Measurements from ENCODE around the gene GPR68.

Gene GPR68, protein sequence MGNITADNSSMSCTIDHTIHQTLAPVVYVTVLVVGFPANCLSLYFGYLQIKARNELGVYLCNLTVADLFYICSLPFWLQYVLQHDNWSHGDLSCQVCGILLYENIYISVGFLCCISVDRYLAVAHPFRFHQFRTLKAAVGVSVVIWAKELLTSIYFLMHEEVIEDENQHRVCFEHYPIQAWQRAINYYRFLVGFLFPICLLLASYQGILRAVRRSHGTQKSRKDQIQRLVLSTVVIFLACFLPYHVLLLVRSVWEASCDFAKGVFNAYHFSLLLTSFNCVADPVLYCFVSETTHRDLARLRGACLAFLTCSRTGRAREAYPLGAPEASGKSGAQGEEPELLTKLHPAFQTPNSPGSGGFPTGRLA

DNA sequence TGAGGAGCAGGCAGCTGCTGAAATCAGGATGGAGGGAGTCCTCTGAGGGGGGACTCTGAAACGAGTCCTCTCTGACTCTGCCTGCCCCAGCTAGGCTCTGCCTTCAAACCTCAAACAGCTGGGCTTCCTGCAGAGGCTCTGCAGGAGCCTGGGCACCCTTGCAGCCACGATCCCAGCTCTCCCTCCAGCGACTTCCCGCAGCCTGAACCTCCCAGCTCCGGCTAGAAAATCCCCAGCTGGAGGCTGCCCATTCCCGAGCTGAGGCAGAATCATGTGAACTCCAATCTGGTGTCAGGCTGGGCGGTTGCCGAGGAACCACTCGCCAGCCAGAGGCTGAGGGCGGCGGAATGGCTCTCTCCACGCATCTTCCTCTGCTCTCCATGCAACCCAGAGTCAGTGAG lies at the start of gene GPR68:
Gene GPR68, minus strand, starts transcription at position 204 of the 401 bp plus-strand sequence. CDS start 9,654 bp downstream, outside the sequence.
- DNase-seq (ENCODE audit: low spot score): no peak

DNA sequence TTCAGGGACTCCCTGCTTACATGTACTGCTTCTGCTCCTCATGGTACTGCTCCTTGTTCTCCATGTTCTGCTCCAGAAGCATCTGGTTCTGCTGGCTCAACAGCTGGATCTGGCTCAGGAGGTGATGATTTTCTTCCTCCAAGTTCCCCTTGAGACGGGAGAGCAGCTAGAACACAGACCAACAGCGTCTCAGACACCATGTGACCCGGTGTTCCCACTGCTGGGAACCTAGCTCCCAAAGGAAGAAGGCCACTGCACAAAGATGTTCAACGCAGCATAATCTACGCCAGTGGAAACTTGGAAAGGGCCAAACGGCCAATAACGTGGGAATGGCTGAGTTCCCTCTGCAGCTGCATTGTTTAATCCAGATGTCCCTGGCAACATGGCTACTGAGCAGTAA lies 49.6 kb upstream of the GPR68 start:
- no peak for DNase-seq (ENCODE audit: low spot score)

DNA sequence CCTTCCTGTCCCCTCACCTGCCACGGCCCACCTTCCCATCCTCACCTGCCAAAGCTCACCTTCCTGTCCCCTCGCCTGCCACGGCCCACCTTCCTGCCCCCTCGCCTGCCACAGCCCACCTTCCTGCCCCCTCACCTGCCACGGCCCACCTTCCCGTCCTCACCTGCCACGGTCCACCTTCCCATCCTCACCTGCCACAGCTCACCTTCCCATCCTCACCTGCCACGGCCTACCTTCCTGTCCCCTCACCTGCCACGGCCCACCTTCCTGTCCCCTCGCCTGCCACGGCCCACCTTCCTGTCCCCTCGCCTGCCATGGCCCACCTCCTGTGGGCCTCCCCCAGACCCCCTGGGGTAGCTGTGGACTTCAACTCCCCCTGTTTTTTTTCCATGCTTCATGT lies 48.8 kb upstream of the GPR68 start:
- DNase-seq (ENCODE audit: low spot score): no peak

DNA sequence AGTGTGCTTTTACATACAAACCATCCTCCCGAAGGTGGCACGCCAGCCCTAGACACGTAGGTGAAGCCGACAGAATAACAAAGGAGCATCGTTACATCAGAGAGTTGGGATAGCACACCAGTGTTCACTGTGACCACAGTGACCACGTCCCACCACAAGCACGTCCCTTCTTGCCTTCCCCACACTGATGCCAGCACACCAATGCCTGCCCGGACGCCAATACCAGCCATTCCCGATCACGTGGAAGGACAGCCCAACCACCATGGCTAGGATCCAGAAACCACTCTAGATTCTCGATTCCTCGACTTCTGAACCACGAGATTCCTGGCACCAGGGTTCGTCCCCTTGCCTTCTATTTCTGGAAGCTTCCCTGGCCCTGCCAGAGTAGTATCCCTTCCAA lies 48.0 kb upstream of the GPR68 start:
- DNase-seq (ENCODE audit: low spot score): no peak

DNA sequence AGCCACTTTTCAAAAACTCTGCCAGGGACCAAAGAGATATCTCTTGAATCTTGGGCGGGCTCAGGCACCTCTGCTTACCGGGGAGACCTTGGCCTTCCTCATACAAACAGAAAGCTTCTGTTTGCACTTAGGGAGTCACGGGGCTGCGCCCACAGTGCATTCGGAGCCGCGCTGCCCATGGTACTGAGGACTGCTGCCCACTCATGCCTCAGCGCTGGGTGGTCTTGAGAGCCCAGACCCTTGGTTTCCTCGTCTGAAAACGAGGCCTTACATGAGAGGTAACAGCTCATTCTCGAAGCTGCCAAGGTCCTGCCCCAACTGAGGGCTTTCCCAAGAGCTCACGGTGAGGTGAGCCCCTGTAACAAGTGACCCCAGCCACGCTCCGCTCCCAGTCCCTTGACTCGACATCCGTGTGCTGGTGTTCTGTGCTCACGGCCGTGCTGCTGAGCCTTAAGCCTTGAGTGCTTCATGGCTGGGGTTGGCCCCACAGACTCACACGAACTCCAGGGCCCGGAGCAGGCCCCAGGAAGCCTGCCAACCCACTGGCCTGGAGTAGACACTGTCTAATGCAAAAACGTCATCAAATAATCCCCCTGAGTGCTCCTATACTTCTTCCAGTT lies 47.4 kb upstream of the GPR68 start:
- no peak for DNase-seq (ENCODE audit: low spot score)

DNA sequence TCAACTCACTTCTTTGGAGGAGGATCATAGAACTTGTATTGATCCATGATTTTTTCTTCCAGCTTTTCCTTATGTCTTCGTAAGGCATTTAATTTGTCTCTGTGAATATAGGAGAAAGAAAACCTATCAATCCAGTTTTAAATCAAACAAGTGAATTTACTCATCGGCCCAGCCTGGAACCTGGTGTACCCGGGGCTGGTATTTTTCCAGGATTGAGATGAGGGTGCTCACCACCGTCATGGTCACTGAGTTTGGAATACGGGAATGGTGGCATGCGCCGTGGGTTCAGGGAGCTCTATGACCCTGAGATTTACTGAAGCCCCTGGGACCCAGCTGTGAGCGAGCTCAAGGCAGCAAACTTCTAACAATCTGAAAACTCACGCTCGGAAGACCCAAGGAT lies 46.5 kb upstream of the GPR68 start:
- DNase-seq (ENCODE audit: low spot score): no peak

DNA sequence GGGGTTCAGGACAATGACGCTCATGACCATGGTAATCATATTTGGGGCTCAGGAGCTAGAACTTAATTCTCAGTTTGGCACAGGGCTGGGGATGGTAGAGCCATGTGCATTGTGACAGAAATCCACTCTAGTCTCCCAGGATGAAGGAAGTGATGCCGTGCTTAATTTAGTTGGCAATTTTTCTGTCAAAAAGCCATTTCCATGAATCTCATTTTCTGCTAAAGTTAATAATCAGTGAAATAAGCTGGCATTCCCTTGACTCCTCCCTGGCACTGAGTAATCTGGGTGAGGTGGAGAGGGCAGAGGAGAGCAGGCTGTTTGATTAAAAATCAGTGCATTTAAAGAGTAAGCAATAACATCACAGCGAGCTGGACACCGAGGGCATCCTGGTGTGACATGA lies 45.0 kb upstream of the GPR68 start:
- no peak for DNase-seq (ENCODE audit: low spot score)

DNA sequence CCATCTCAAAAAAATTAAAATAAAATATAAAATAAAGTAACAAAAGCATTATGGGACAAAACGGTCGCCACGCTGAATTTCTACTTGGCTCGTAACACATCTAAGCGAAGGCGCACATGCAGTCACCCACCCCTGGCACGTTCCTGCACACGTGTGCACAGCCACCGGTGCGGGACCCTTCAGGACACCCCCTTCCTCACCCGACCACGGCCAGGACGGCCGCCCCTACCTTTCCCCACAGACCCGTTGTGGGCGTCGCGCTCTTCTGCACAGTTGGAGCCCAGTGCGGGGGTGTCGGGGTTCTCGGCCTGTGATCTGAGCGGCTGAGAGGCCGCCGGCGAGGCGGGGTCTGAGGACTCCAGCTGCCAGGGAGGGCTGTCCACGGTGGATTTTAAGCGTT lies 44.4 kb upstream of the GPR68 start:
- DNase-seq (ENCODE audit: low spot score): no peak

DNA sequence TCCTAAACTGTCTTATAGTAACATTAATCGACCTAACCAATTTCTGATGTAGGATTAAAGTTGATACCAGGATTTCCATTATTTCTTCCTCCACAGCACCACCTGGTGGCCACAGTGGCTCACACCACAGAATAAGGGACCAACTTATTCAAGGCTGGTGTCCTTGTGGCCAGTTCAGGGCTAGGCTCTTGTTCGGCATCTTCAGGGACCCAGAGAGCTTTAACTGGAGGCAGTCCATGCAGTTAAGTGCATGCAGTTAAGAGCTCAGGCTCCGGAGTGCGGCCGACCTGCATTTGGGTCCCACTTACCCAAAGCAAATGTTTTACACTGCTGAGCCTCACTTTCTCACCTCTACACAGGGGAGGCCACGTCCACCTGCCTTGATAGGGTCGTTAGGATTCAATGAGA lies 42.0 kb upstream of the GPR68 start:
- peak; percentile 77 for DNase-seq (ENCODE audit: low spot score)

DNA sequence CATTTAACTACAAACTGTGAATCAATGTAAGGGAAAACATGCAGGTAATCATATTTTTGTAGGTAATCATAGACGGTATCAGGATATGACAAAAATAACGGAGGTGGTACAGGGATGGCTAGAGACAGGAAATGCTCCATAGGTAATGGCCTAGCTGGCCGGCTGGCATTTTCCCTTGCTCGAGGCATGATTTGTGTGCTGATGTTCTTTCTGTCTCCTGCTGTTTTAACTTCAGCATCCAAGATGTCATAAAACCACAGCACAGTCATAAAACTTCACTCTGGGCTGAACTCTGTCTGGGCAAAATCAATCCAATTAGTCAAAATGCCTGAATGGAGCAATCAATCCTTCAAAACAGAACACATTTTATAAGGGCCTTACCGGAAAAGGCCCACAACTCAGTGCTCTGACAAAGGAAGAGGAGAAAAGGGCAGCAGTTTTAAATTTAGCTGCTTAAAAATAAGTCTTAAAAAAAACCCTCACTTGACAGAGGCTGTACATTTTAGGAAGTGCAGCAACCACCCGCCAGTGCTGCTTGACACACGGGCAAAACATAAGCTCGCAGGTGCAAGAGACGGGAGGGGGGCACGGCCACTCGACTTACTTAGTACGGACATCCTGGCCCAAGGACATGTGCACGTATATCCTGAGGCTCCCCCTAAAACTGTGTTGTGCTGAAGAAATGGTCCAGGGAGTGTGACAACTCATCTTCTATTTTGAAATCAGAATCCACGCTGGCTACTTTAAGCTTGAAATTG lies 40.5 kb upstream of the GPR68 start:
- DNase-seq (ENCODE audit: low spot score): no peak

DNA sequence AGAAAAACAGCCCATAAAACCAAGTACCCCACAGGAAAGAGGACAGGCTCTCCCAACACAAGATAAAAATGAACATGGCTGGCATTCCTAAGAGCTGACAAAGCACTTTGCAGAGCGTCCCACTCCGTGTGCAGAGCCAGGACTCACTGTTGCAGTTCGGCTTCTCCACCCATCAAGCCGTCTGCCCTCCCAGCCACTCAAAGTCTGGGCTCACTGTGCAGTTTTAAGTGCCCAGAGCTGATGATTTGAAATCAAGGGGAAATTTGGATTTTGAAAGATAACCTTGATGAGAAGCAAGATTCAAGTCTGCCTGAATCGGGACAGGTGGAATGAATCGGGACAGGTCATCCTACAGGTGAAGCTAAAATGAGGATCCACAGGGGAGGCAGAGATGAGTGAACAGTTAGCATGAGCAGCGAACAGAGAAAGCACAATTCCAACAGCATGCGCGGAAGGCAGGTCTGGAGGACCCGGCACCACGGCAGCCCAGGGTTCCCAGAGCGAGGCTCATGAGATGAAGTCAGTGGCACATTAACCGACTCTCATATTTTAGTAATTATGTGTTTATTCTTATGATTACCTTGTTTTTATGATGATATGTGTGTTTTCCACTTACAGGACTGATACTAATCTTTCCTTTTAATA lies 39.8 kb upstream of the GPR68 start:
- no peak for DNase-seq (ENCODE audit: low spot score)

DNA sequence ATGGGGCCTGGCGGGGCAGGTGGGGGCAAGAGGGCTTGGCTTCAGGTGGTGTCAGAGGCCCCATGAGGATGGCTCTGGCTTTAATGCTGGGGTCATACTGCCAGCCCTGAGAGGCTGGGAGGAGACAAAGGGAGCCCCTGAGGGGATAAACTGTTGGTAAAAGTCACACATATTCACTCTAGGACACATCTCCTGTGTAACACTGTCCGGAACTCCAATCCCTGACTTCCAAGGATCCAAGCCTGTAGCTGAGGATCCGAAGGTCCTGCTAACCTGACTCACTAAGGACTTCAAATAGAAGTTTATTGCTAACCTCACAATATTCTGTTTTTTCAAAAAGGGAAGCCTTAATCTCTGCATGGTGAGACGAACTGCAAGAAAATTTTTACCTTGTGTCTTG lies 39.2 kb upstream of the GPR68 start:
- no peak for DNase-seq (ENCODE audit: low spot score)

DNA sequence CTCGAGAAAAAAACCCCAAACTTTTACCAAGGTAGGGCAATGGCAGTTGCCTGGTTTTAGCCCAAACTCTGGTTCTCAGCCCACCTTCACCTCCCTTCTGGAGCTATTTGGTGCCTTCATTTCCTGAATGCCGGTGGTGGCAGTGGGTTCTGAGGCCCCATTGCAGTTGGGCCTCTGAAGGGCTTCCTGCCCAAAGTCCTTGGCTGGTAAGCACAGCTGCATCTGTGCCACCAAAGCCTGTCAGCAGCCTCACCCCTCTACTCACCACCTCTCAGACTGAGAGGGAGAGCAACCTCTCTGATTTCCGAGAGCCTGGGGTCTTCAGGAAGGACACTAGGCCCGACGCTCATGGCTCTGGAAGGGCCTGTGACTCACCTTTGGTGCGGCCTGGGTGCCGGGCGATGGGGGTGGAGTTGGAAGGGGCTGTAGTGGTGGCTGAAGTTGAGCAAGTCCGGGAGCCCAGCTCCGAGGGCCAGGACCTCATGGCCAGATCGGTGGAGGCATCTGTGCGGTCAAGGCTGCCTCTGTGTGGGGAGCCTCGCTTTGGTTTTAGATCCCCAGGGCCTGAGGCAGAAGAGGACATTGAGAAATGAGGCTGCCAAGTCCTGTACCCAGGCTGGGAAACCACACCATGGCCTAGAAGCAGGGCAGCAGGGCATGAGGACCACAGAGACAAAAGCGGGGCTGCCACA lies 38.6 kb upstream of the GPR68 start:
- DNase-seq (ENCODE audit: low spot score): no peak

DNA sequence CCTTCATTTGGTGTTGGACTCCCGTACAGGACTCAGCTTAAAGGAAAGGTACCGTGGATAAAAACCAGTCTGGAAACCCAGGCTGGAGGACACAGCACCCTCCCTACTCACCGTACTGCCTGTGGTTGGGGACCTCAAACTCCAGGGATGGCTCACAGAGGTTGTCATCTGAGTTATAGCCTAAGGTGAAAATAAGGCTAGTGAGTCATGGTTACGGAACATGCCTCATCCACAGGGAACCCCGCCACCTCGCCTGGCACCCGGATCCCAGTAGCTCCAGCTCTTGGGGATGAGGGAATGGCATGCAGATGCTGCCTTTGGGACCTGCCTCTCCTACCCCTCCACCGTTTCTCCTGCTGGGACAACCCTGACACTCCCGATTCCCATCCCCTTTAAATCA lies 36.8 kb upstream of the GPR68 start:
- peak; percentile 32 for DNase-seq (ENCODE audit: low spot score)

DNA sequence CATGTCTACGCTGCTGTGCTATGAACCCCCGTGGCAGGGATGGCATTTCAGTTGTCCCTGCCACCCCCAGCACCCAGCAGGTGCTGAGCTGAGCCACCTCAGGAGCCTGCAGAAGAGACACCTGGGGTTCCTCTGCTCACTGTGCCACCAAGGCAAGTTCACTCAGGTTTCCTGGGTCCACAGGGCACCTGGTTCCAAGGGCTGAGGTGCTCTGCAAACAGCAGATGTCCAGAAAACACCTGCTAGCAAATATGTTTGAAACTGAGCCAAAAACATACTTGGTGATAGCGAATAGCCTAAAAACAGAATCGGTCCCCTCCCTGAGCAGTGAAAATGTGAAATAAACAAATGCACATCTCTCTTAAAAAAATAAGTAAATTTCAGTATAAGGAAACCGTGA lies 35.6 kb upstream of the GPR68 start:
- no peak for DNase-seq (ENCODE audit: low spot score)

DNA sequence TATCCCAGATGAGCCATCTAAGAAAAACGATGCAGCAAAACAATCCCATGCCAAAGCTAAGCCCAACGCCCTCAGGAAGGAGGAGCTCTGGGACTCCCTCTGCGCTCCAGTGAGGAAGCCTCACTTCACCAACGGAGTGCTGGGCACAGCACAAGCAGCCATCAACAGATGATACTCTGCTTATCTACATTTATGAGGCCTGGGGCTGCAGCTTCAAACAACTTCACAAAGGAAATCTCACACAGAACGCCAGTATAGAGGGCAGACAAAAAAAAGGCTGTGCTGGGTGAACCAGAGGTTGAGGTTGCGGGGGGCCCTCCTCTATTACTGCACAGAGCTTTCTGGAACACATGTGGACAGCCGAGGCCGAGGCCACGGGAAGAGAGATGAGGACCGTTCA lies 34.9 kb upstream of the GPR68 start:
- no peak for DNase-seq (ENCODE audit: low spot score)

DNA sequence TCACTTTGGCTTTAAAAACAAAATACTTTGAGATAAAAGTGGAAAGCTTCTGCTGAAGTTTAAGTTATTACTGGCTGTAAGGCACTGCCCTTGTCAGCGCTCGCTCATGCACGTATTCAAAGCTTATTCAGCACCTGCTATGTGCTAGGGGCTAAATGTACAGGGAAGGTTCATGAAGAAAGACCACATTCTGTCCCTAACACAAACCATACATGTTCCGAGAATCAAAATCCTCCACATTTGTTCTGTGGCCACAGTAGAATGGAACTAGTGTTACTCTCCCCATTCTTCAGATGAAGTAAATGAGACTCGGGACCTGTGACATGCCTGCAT lies 33.8 kb upstream of the GPR68 start:
- DNase-seq (ENCODE audit: low spot score): no peak

DNA sequence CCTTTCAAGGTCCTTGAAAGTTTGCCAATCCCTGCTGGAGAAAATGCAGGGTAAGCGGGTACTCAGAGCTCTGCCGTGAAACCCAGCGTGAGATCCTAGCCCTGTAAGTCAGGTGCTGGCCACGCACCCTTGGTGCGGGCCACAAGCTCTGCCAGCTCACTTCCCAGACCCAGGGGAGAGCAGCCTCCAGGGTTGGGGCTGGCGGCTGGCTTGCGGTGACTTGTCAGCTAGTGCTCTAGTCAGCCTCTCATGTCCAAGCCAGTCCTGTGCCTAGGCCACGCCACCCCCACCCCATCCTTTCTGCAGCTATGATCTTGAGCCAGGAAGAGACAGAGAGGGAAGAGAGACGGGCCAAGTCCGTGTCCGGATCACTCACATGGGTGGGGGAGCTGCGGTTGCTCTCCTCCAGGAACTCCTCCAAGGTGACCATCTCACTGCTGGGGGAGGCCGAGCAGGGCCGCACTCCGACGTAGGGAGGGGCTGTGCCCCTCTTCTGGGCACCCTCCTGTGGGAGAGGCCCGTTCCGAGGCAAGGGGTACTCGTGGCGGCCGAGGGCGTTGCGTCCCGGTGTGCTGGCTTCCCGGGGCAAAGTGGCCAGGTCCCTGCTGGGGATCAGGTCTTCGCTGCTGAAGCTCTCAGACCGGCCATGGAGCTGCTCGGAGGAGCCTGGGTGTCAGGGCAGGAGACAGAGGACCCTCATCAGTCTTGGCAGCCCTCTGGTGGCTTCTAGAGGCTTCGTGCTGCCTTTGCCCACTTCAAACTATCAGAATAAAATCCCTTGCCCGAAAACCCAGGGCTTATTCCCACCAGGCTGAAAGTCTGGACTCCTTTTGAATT lies 33.3 kb upstream of the GPR68 start:
- DNase-seq (ENCODE audit: low spot score): no peak

DNA sequence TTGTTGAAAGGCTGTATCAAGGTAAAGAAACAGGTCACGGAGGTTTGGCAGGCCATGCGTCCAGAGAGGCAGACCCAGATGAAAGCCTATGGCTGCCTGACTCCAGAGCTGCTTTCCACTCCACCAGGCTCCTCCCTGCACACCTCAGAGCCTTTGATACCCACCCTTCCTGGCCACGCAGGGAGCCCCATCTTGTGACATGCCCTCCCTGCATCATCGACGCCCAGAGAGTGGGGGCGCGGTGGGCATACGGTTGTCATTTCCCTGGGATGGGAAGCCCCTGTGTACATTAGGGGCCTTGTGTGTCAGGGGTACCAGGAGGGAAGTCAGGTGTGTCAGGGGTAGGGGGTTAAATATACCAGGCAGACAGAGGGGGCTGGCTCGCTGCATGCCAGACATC lies 30.3 kb upstream of the GPR68 start:
- no peak for DNase-seq (ENCODE audit: low spot score)

DNA sequence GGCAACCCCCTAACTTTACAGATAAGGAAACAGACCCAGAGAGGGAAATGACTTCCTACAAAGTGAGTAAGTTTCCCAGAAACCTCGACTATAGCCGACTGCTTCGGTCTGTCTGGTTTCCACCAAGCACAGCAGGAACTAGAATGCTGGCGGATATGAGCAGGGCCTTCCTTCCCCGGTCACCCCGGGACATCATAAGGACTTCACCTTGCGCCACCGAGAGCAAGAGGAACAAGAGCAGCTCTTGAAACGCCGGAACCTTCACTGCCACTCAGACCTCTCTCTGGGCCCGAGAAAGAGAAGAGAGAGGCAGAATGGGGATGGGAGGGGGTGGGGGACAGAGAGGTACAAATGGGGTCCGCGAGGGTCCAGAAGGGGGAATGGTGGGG lies 29.4 kb upstream of the GPR68 start:
- no peak for DNase-seq (ENCODE audit: low spot score)

DNA sequence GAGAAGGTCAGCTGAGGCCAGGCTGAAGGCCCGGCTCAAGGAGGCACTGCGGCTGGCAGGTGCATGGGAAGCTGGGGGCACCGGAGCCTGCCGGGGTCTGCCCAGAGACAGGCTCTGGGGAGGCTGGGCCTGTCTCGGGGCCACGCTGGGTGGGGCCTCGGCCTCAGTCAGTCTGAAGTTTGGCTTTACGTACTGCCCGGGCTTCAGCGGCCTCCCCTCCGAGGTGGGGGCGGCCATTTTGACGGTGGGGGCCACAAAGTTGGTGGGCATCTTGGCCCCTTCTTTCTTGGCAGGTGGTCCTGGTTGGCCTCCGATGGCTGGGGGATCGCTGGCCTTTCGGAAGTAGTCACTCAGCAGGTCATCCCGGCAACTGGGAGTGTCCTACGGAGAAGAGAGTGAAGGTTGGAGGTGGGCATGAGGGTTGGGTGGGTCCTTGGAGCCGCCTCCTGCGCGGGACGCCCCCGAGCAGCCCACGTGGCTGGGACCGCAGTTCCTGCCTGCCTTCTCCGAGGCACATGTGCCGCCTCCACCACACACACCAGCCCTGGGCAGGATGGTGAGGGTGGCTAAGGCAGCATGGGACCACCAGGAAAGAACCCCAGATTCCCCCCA lies 28.9 kb upstream of the GPR68 start:
- DNase-seq (ENCODE audit: low spot score): no peak

Measured in RKO (cell line).